GM12878 (cell line): Measurements from ENCODE around the gene ASPDH. TPM values are rescaled to one million over a fixed set of nuclear protein-coding genes. Genes with fewer than 3 reads are reported as not detected.

Source experiments
- ATAC-seq: fragments of 200-7000 bp; cut with Tn5 transposase; 3 replicates; pipeline ENCODE4 v1.9.1; 2020; ENCODE audit warnings: mild to moderate bottlenecking, moderate library complexity
- BruUV-seq: library from RNA; stranded (reverse); fragments of 400-500 nt; replicated peaks from 2 replicates; lab custom pipeline; 2021; lab: Mats Ljungman, UMichigan
- CTCF ChIA-PET: fragments of 300-600 bp; sonication (Branson Sonifier 250); formaldehyde crosslinking; extraction: SDS; loops from one replicate; lab custom pipeline; 2021; ENCODE audit warnings: inconsistent platforms; lab: Yijun Ruan, JAX
- POLR2A ChIA-PET: fragments of 350-600 bp; formaldehyde crosslinking; extraction: SDS; loops from one replicate; lab custom pipeline; 2021; ENCODE audit warnings: inconsistent platforms; lab: Charles Lee
- RAD21 ChIA-PET: fragments of 300-600 bp; sonication (Branson Sonifier 250); formaldehyde crosslinking; loops from one replicate; lab custom pipeline; 2023; ENCODE audit warnings: antibody characterized with exemption; ENCODE audit not compliant: unreplicated experiment; lab: Charles Lee
- SMC1A ChIA-PET: fragments of 300-600 bp; sonication (Branson Sonifier 250); formaldehyde crosslinking; loops from one replicate; lab custom pipeline; 2023; ENCODE audit not compliant: unreplicated experiment, uncharacterized antibody; lab: Charles Lee
- DNase-seq: peaks from one replicate; pipeline ENCODE4 v3.0.0-alpha.2; 2011; ENCODE audit warnings: low read depth, low spot score
- FAIRE-seq: peaks from 3 replicates; lab custom pipeline; 2011; peaks lifted over from hg19 to GRCh38; lab: Jason Lieb, UNC
- H2AFZ ChIP-seq: 2 replicates; pipeline ENCODE4 v1.6.0; 2011; ENCODE audit warnings: low read depth, low read length, control low read depth; ENCODE audit not compliant: control insufficient read depth
- H3K27ac ChIP-seq: 2 replicates; pipeline ENCODE4 v1.5.1; 2011; ENCODE audit warnings: control low read depth; ENCODE audit not compliant: control insufficient read depth, insufficient read depth
- H3K27me3 ChIP-seq, 2 experiments: replicated peaks in 1 of 2; 2 replicates each; pipeline versions ENCODE4 v1.6.0 to v1.6.1; 2011; ENCODE audit warnings: low read length in 1 of 2; ENCODE audit not compliant: control insufficient read depth in 2 of 2, insufficient read depth in 2 of 2
- H3K36me3 ChIP-seq, 2 experiments: 2 replicates each; pipeline ENCODE4 v1.5.1; 2011; ENCODE audit warnings: low read length in 1 of 2; ENCODE audit not compliant: control insufficient read depth in 2 of 2, insufficient read depth in 2 of 2
- H3K4me1 ChIP-seq: 2 replicates; pipeline ENCODE4 v1.6.1; 2011; ENCODE audit warnings: mild to moderate bottlenecking, low read length, moderate library complexity, mixed read lengths; ENCODE audit not compliant: control insufficient read depth, insufficient read depth
- H3K4me2 ChIP-seq: 2 replicates; pipeline ENCODE4 v1.6.0; 2011; ENCODE audit warnings: control low read depth; ENCODE audit not compliant: control insufficient read depth, insufficient read depth
- H3K4me3 ChIP-seq: fragments of 200-600 bp; sonication (generic); 2 replicates; pipeline ENCODE4 v1.5.1; 2016
- H3K79me2 ChIP-seq: 2 replicates; pipeline ENCODE4 v1.6.0; 2011; ENCODE audit warnings: low read length; ENCODE audit not compliant: control insufficient read depth, insufficient read depth
- H3K9ac ChIP-seq: 2 replicates; pipeline ENCODE4 v1.8.0; 2011; ENCODE audit warnings: low read length, control low read depth, mixed read lengths; ENCODE audit not compliant: control insufficient read depth, insufficient read depth
- H3K9me3 ChIP-seq: replicated peaks from 3 replicates; pipeline ENCODE4 v1.5.1; 2011; ENCODE audit warnings: mild to moderate bottlenecking, low read length; ENCODE audit not compliant: control insufficient read depth, insufficient read depth
- H4K20me1 ChIP-seq: 2 replicates; pipeline ENCODE4 v1.6.0; 2011; ENCODE audit not compliant: control insufficient read depth, insufficient read depth
- CHD2 ChIP-seq: IDR thresholded peaks from 2 replicates; pipeline ENCODE4 v1.6.1; 2011; ENCODE audit warnings: low read depth, low read length, improper control_type of control experiment, borderline replicate concordance
- CREB1 ChIP-seq: IDR thresholded peaks from 2 replicates; pipeline ENCODE4 v1.6.1; 2012; ENCODE audit warnings: low read depth, mild to moderate bottlenecking, inconsistent platforms
- ESRRA ChIP-seq: IDR thresholded peaks from 2 replicates; pipeline ENCODE4 v1.6.1; 2012; ENCODE audit warnings: mild to moderate bottlenecking, low read length, improper control_type of control experiment
- IKZF2 ChIP-seq, 2 experiments: fragments of 450-650 bp; IDR thresholded peaks; 2 replicates each; pipeline ENCODE4 v1.6.1; 2017; ENCODE audit warnings: mild to moderate bottlenecking in 2 of 2, moderate library complexity in 2 of 2
- JUNB ChIP-seq: IDR thresholded peaks from 2 replicates; pipeline ENCODE4 v1.6.1; 2016; ENCODE audit warnings: antibody characterized with exemption, mild to moderate bottlenecking
- KAT2A ChIP-seq: conservative IDR thresholded peaks from 2 replicates; pipeline ENCODE4 v1.6.1; 2011; ENCODE audit warnings: low read depth, low read length; ENCODE audit not compliant: control insufficient read depth
- POLR2A ChIP-seq: IDR thresholded peaks from 2 replicates; pipeline ENCODE4 v1.6.1; 2011; ENCODE audit warnings: low read depth, mild to moderate bottlenecking, low read length
- POLR2AphosphoS2 ChIP-seq: IDR thresholded peaks from 2 replicates; pipeline ENCODE4 v1.6.1; 2011; ENCODE audit warnings: low read depth, mild to moderate bottlenecking, low read length, improper control_type of control experiment, moderate library complexity
- RAD51 ChIP-seq: fragments of 450-650 bp; IDR thresholded peaks from 2 replicates; pipeline ENCODE4 v1.6.1; 2016; ENCODE audit warnings: moderate library complexity, mild to moderate bottlenecking, inconsistent platforms
- SPI1 ChIP-seq: IDR thresholded peaks from 2 replicates; pipeline ENCODE4 v1.6.1; 2011; ENCODE audit warnings: low read depth, mild to moderate bottlenecking, low read length, moderate library complexity, borderline replicate concordance; ENCODE audit not compliant: insufficient read depth
- TARDBP ChIP-seq: IDR thresholded peaks from 2 replicates; pipeline ENCODE4 v1.6.1; 2016; ENCODE audit warnings: borderline replicate concordance
- TCF12 ChIP-seq: IDR thresholded peaks from 2 replicates; pipeline ENCODE4 v1.6.1; 2011; ENCODE audit warnings: low read depth, mild to moderate bottlenecking, low read length
- ZNF217 ChIP-seq: fragments of 450-650 bp; IDR thresholded peaks from 2 replicates; pipeline ENCODE4 v1.6.1; 2017; ENCODE audit warnings: antibody characterized with exemption, mild to moderate bottlenecking
- ZNF622 ChIP-seq: fragments of 450-650 bp; IDR thresholded peaks from 2 replicates; pipeline ENCODE4 v1.6.1; 2017; ENCODE audit warnings: mild to moderate bottlenecking, inconsistent platforms
- WGBS: methylation state at CpG from one replicate; pipeline ENCODE4 v1.1.6; 2016; ENCODE audit warnings: low lambda C conversion rate; ENCODE audit not compliant: insufficient replicate concordance, insufficient coverage; ENCODE audit errors: missing lambda C conversion rate; 5-methylcytosine and 5-hydroxymethylcytosine counted together
- in situ Hi-C: fragments of 300-500 bp; cut with MboI; formaldehyde crosslinking; loops from 9 replicates; pipeline ENCODE4 v1.14.3; 2018; ENCODE audit warnings: mixed read lengths
- intact Hi-C: fragments of 100-400 bp; cut with micrococcal nuclease; formaldehyde crosslinking; loops from one replicate; pipeline ENCODE4 v1.14.2; 2022; ENCODE audit not compliant: unreplicated experiment
- polyA plus RNA-seq, 11 experiments: library from polyadenylated mRNA; depleted of rRNA in 4 of 11; unstranded in 6 of 11; stranded (reverse) in 5 of 11; fragments of >200 nt; fragmentation: Nextera tagmentation in 4 of 11; fragmentation: Illumina TruSeq in 1 of 11; extraction: Ambion mirVana in 4 of 11; extraction: Trizol in 1 of 11; gene quantifications; 1 replicate in 1 of 11; 2 replicates in 10 of 11; pipeline versions ENCODE4 v1.2.1 to v1.2.3, GENCODE V29; 2011 to 2016; ENCODE audit warnings: inconsistent platforms in 2 of 11, missing spikeins in 2 of 11, low read depth in 1 of 11
- total RNA-seq, 4 experiments: library from RNA; depleted of rRNA in 3 of 4; stranded (reverse); fragments of >200 nt in 3 of 4; fragmentation: Illumina TruSeq in 1 of 4; extraction: Trizol in 1 of 4; gene quantifications; 2 replicates each; pipeline versions ENCODE4 v1.2.1 to v1.2.3, GENCODE V29; 2013 to 2021
- TF ChIP-seq, protein P1 (sequence below): fragments of 450-650 bp; formaldehyde crosslinking; IDR thresholded peaks from 2 replicates; pipeline ENCODE4 v1.4.0; 2022; ENCODE audit warnings: mild to moderate bottlenecking, moderate library complexity

The ASPDH gene
- total and polyA plus RNA-seq, 10 of the 15 experiments (the other 5 are each of a cell fraction or from before 2014, with no cell fraction given): not detected

DNA sequence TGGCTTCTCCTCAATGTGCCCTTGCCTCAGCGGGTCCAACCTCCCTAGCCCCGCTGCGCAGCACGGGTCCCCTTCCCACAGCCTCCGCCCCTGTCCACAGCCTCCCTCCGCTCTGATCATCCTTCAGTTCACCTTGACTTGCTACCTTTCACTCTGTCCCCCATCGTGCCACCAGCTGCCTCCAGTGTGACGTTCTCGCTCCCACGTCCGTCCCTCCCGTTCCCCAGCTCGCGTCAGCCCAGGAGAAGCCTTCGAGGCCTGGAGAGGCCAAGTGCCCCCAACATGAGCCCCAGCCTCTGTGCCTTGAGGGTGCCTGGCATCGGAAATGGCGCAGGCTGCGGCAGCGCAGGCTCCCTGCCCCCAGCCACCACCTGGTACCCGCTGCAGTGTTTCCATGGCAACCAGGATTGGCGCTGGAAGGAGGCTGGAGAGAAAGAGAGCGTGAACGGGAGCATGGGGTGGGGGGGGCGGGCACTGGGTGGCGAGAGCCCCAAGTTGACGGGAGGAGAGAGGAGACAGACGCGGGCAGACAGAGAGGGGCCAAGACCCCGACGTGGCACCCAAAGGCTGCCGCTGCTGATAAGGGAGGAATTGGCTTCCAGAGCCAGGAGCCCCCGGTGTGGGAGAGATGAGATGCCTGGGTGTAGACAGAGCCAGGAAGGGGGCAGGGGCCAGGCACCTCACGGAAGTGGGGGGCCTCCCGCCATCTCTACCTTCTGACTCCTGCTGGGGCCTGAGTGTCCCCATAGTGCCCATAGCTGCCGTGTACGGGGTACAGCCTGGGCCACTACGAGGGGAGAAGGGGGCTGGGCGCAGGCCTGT is 844 bp upstream of the ASPDH start:
- H2AFZ ChIP-seq: no peak overlapping the region
- H3K27me3 ChIP-seq: no peaks in the 10 kb centered on the region
- no peak for FAIRE-seq
- DNase-seq: no peak
- H3K9me3 ChIP-seq: no peaks in the 10 kb centered on the region
- intact Hi-C loops (no loop called here), in situ Hi-C loops (no loop called here)
- no peak overlapping the region for H3K4me2 ChIP-seq
- ChIA-PET RAD21 (no interaction called here), CTCF (no interaction called here), POLR2A (no interaction called here), SMC1A (no interaction called here)
- H3K4me1 ChIP-seq: peaks cover 3% of the 10 kb centered on the region; the same call in 1 of the 2 replicates
- H4K20me1 ChIP-seq: no peaks in the 10 kb centered on the region
- no peak for ATAC-seq
- H3K79me2 ChIP-seq: no peaks in the 10 kb centered on the region
- 36% methylated on average over 21 of the region's 38 CpGs for WGBS
- no peak overlapping the region for H3K27ac ChIP-seq
- no peak overlapping the region for H3K9ac ChIP-seq
- no TSS peak for BruUV-seq
- no peaks in the 10 kb centered on the region for H3K36me3 ChIP-seq
- H3K4me3 ChIP-seq: no peak overlapping the region
- TF ChIP-seq POLR2A (0 out of 2 replicates have a peak, but pooled peaks have one; percentile 33), ZNF217 (no peak)

DNA sequence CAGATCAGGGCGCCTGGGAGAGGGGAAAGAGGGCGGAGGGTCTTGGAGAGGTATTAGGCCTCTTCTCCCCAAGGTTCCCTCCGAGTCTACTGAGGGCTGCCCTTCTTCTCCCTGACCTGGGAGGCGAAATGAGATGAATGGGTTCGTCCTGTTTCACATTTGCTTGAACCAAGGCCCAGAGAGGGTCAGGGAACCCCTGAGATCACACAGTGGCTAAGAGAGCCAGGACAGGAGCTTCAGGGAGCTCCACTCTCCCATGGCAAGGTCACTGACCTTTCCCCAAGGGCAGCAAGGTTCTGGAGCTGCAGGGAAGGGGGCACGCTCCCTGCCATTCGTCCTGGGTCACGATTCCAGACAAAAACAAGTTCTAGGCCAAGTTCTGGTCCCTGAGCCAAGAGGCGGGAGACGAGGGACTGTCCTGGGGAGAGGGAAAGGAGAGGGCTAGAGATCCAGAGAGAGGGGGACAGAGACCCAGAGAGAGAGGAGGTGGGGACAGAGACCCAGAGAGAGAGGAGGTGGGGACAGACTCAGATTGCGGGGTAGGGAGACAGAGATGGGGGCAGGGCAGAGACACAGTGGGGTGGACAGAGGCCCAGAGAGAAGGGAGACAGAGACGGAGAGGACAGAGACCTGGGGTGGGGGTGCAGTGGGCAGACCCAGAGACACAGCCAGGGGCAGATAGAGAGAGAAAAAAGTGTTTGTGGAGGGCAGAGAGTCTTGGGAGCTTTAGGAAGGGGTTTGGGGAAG is 541 bp downstream of the ASPDH start:
- Histone ChIP-seq H3K36me3 (no peaks in the 10 kb centered on the region), H3K79me2 (no peaks in the 10 kb centered on the region), H3K4me1 (peaks cover 3% of the 10 kb centered on the region; the same call in 1 of the 2 replicates), H3K27ac (no peak overlapping the region), H4K20me1 (no peaks in the 10 kb centered on the region), H3K27me3 (no peaks in the 10 kb centered on the region), H3K4me2 (no peak overlapping the region), H2AFZ (no peak overlapping the region), H3K9me3 (no peaks in the 10 kb centered on the region), H3K4me3 (no peak overlapping the region), H3K9ac (no peak overlapping the region)
- ATAC-seq (no peak), FAIRE-seq (no peak), DNase-seq (no peak)
- ChIA-PET CTCF (no interaction called here), POLR2A (no interaction called here), RAD21 (no interaction called here), SMC1A (no interaction called here)
- intact Hi-C loops (no loop called here), in situ Hi-C loops (no loop called here)
- no TSS peak for BruUV-seq
- 69% methylated on average over 12 of the region's 12 CpGs for WGBS
- TF ChIP-seq SPI1: no peak
- no peak for TF ChIP-seq KAT2A
- no peak for TF ChIP-seq ZNF622
- no peak for TF ChIP-seq ZNF217
- TF ChIP-seq JUNB: no peak
- TF ChIP-seq, protein P1, sequence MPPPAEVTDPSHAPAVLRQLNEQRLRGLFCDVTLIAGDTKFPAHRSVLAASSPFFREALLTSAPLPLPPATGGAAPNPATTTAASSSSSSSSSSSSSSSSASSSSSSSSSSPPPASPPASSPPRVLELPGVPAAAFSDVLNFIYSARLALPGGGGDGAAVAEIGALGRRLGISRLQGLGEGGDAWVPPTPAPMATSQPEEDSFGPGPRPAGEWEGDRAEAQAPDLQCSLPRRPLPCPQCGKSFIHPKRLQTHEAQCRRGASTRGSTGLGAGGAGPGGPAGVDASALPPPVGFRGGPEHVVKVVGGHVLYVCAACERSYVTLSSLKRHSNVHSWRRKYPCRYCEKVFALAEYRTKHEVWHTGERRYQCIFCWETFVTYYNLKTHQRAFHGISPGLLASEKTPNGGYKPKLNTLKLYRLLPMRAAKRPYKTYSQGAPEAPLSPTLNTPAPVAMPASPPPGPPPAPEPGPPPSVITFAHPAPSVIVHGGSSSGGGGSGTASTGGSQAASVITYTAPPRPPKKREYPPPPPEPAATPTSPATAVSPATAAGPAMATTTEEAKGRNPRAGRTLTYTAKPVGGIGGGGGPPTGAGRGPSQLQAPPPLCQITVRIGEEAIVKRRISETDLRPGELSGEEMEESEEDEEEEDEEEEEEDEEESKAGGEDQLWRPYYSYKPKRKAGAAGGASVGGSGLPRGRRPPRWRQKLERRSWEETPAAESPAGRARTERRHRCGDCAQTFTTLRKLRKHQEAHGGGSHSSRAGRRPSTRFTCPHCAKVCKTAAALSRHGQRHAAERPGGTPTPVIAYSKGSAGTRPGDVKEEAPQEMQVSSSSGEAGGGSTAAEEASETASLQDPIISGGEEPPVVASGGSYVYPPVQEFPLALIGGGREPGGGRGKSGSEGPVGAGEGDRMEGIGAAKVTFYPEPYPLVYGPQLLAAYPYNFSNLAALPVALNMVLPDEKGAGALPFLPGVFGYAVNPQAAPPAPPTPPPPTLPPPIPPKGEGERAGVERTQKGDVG: no peak
- no peak for TF ChIP-seq TCF12
- TF ChIP-seq RAD51: no peak
- TF ChIP-seq IKZF2 (IDR thresholded peaks at IDR 0.05): no peak
- TF ChIP-seq CHD2: no peak
- TF ChIP-seq ESRRA: no peak
- no peak for TF ChIP-seq CREB1
- TF ChIP-seq TARDBP: no peak
- TF ChIP-seq POLR2AphosphoS2: no peak
